H9 (cell line): ENCODE measurements around the gene IFI44L. TPM values are rescaled to one million over a fixed set of nuclear protein-coding genes. Genes with fewer than 3 reads are reported as not detected.

Experiments
- DNase-seq: peaks from one replicate; pipeline ENCODE4 v3.0.0-alpha.2; 2017
- H2AFZ ChIP-seq: one replicate; pipeline ENCODE4 v1.6.1; 2013; ENCODE audit warnings: mild to moderate bottlenecking, low read length, control low read depth, moderate library complexity
- H2AK5ac ChIP-seq: 2 replicates; pipeline ENCODE4 v1.6.1; 2013; ENCODE audit warnings: low read length, control low read depth, mixed read lengths; ENCODE audit not compliant: insufficient read length
- H2BK120ac ChIP-seq: one replicate; pipeline ENCODE4 v1.6.1; 2013; ENCODE audit warnings: low read depth, mild to moderate bottlenecking, low read length, control low read depth, inconsistent platforms; ENCODE audit not compliant: poor library complexity, severe bottlenecking
- H2BK12ac ChIP-seq: 2 replicates; pipeline ENCODE4 v1.6.1; 2013; ENCODE audit warnings: low read length, control low read depth, mixed read lengths, low read depth; ENCODE audit not compliant: insufficient read length
- H2BK15ac ChIP-seq: 2 replicates; pipeline ENCODE4 v1.6.1; 2013; ENCODE audit warnings: low read depth, low read length, control low read depth
- H2BK20ac ChIP-seq: one replicate; pipeline ENCODE4 v1.6.1; 2013; ENCODE audit warnings: low read depth, mild to moderate bottlenecking, low read length, control low read depth, inconsistent platforms; ENCODE audit not compliant: poor library complexity, severe bottlenecking
- H2BK5ac ChIP-seq: 2 replicates; pipeline ENCODE4 v1.6.1; 2013; ENCODE audit warnings: low read length, control low read depth, mixed read lengths; ENCODE audit not compliant: insufficient read length
- H3K14ac ChIP-seq: 2 replicates; pipeline ENCODE4 v1.6.1; 2013; ENCODE audit warnings: low read length, control low read depth; ENCODE audit not compliant: insufficient read depth
- H3K18ac ChIP-seq: 2 replicates; pipeline ENCODE4 v1.6.1; 2013; ENCODE audit warnings: low read depth, mild to moderate bottlenecking, mixed read lengths, low read length, control low read depth; ENCODE audit not compliant: insufficient read length
- H3K23ac ChIP-seq: 2 replicates; pipeline ENCODE4 v1.6.1; 2013; ENCODE audit warnings: low read length, control low read depth, mixed read lengths, low read depth; ENCODE audit not compliant: insufficient read length
- H3K23me2 ChIP-seq: 2 replicates; pipeline ENCODE4 v1.6.1; 2013; ENCODE audit warnings: low read depth, mild to moderate bottlenecking, mixed read lengths, low read length, control low read depth; ENCODE audit not compliant: insufficient read length, poor library complexity, severe bottlenecking
- H3K27ac ChIP-seq: 2 replicates; pipeline ENCODE4 v1.5.1; 2013; ENCODE audit warnings: low read length, control low read depth, mixed read lengths, low read depth; ENCODE audit not compliant: insufficient read length
- H3K27me3 ChIP-seq: 2 replicates; pipeline ENCODE4 v1.6.1; 2013; ENCODE audit warnings: low read length, control low read depth, inconsistent platforms; ENCODE audit not compliant: insufficient read depth
- H3K4ac ChIP-seq: 2 replicates; pipeline ENCODE4 v1.6.1; 2013; ENCODE audit warnings: low read depth, mild to moderate bottlenecking, control low read depth, inconsistent platforms, low read length, moderate library complexity
- H3K4me1 ChIP-seq: 2 replicates; pipeline ENCODE4 v1.6.1; 2013; ENCODE audit warnings: low read length, control low read depth, inconsistent platforms; ENCODE audit not compliant: insufficient read depth
- H3K4me2 ChIP-seq: 2 replicates; pipeline ENCODE4 v1.6.1; 2013; ENCODE audit warnings: low read length, control low read depth, mixed read lengths; ENCODE audit not compliant: insufficient read length, insufficient read depth
- H3K56ac ChIP-seq: 2 replicates; pipeline ENCODE4 v1.6.1; 2013; ENCODE audit warnings: low read depth, mild to moderate bottlenecking, mixed read lengths, low read length, control low read depth; ENCODE audit not compliant: insufficient read length
- H3K79me1 ChIP-seq: 2 replicates; pipeline ENCODE4 v1.6.1; 2013; ENCODE audit warnings: low read depth, mild to moderate bottlenecking, moderate library complexity, low read length, control low read depth, inconsistent platforms; ENCODE audit not compliant: insufficient read depth, poor library complexity, severe bottlenecking
- H3K79me2 ChIP-seq: 2 replicates; pipeline ENCODE4 v1.6.1; 2013; ENCODE audit warnings: low read length, control low read depth, inconsistent platforms; ENCODE audit not compliant: insufficient read depth
- H3K9ac ChIP-seq: 2 replicates; pipeline ENCODE4 v1.6.1; 2013; ENCODE audit warnings: low read length, control low read depth, mixed read lengths; ENCODE audit not compliant: insufficient read length; ENCODE audit errors: extremely low read depth
- H3K9me3 ChIP-seq: one replicate; pipeline ENCODE4 v1.6.1; 2013; ENCODE audit warnings: low read depth, low read length, inconsistent platforms; ENCODE audit not compliant: control insufficient read depth
- H3T11ph ChIP-seq: one replicate; pipeline ENCODE4 v1.6.1; 2013; ENCODE audit warnings: mild to moderate bottlenecking, low read length, control low read depth, inconsistent platforms
- H4K20me1 ChIP-seq: one replicate; pipeline ENCODE4 v1.6.1; 2013; ENCODE audit not compliant: control insufficient read depth, insufficient read length, insufficient read depth
- H4K5ac ChIP-seq: 2 replicates; pipeline ENCODE4 v1.6.1; 2013; ENCODE audit warnings: low read depth, mild to moderate bottlenecking, mixed read lengths, low read length, control low read depth; ENCODE audit not compliant: insufficient read length
- H4K8ac ChIP-seq: replicated peaks from 2 replicates; pipeline ENCODE4 v1.6.1; 2013; ENCODE audit warnings: low read length, control low read depth, mixed read lengths, low read depth; ENCODE audit not compliant: insufficient read length
- H4K91ac ChIP-seq: 2 replicates; pipeline ENCODE4 v1.6.1; 2013; ENCODE audit warnings: low read depth, mild to moderate bottlenecking, moderate library complexity, mixed read lengths, low read length, control low read depth; ENCODE audit not compliant: insufficient read length
- H3K27ac Mint-ChIP-seq, 3 experiments: 2 replicates in 2 of 3; 3 replicates in 1 of 3; pipeline ENCODE4 v1.8.0; 2020 to 2021; ENCODE audit warnings: mixed read lengths in 3 of 3, mild to moderate bottlenecking in 1 of 3, moderate library complexity in 1 of 3
- H3K27me3 Mint-ChIP-seq: 2 replicates; pipeline ENCODE4 v1.8.0; 2021; ENCODE audit warnings: low read depth, mild to moderate bottlenecking, moderate library complexity, mixed read lengths
- H3K36me3 Mint-ChIP-seq, 3 experiments: 2 replicates in 2 of 3; 3 replicates in 1 of 3; pipeline ENCODE4 v1.8.0; 2020 to 2021; ENCODE audit warnings: low read depth in 3 of 3, mixed read lengths in 3 of 3; ENCODE audit not compliant: insufficient read depth in 1 of 3
- H3K4me1 Mint-ChIP-seq, 2 experiments: 2 replicates each; pipeline ENCODE4 v1.8.0; 2020; ENCODE audit warnings: mixed read lengths in 2 of 2
- H3K4me3 Mint-ChIP-seq, 2 experiments: 2 replicates in 1 of 2; 3 replicates in 1 of 2; pipeline ENCODE4 v1.8.0; 2020 to 2021; ENCODE audit warnings: mild to moderate bottlenecking in 2 of 2, mixed read lengths in 2 of 2, moderate library complexity in 1 of 2
- H3K9me3 Mint-ChIP-seq, 2 experiments: 2 replicates in 1 of 2; 3 replicates in 1 of 2; pipeline ENCODE4 v1.8.0; 2020; ENCODE audit warnings: mild to moderate bottlenecking in 2 of 2, mixed read lengths in 2 of 2, moderate library complexity in 1 of 2
- CTCF ChIP-seq: fragments of 200-600 bp; sonication (generic); conservative IDR thresholded peaks from 3 replicates; pipeline ENCODE4 v1.8.0; 2021; ENCODE audit warnings: antibody characterized with exemption, mild to moderate bottlenecking
- WGBS: extraction: QIAGEN DNeasy Blood & Tissue Kit; methylation state at CpG from one replicate; pipeline ENCODE4 v1.1.7; 2013; ENCODE audit warnings: missing lambda C conversion rate, low lambda C conversion rate, mixed read lengths; ENCODE audit not compliant: insufficient read length; ENCODE audit errors: extremely low coverage; 5-methylcytosine and 5-hydroxymethylcytosine counted together
- total RNA-seq: library from RNA; stranded (reverse); gene quantifications from 2 replicates; pipeline ENCODE4 v1.2.1, GENCODE V29; 2021

IFI44L gene
- total RNA-seq, 1 experiment from 2014 or later, result not detected

DNA sequence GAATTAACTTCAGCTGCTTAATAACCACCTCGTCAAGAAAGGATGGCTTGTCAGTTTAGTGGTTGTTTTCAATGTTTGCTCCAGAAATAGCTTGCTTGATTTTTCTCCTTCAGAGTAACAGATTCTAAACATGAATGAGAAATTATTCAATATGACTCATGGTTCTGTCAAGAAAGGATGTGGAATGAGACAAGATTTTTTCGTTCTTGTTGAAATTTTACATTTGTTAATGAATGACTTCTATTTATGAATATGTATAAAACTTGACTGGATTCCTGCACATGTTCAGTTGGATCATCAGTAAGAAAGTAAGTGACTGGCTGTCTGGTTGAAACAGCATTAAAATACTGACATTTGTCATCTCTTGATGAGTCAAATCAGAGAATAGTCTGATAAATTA lies 67.7 kb downstream of the IFI44L start:
- no peak overlapping the region for H2BK12ac ChIP-seq
- no CpG with 5 or more reads among the region's 2 CpGs for WGBS
- H3K27me3 Mint-ChIP-seq, result no peaks in the 10 kb centered on the region
- no peak overlapping the region for H4K8ac ChIP-seq
- no peaks in the 10 kb centered on the region for H4K20me1 ChIP-seq
- H3K14ac ChIP-seq, result no peak overlapping the region
- H3K27ac Mint-ChIP-seq, result no peak overlapping the region
- H3K4me2 ChIP-seq, result no peak overlapping the region
- H2BK20ac ChIP-seq, result no peak overlapping the region
- no peaks in the 10 kb centered on the region for H3K79me1 ChIP-seq
- no peak overlapping the region for H2AFZ ChIP-seq
- no peak overlapping the region for H4K91ac ChIP-seq
- H3K9me3 Mint-ChIP-seq, result peaks cover 4 to 10% of the 10 kb centered on the region in 2 experiments; a peak in 3 of 5 replicates
- no peak overlapping the region for H4K5ac ChIP-seq
- no peaks in the 10 kb centered on the region for H3K9me3 ChIP-seq
- no peak overlapping the region for H3K23ac ChIP-seq
- peaks cover 0 to 11% (median 3%) of the 10 kb centered on the region in 3 experiments; a peak in 3 of 7 replicates for H3K36me3 Mint-ChIP-seq
- DNase-seq, result no peak
- H2BK15ac ChIP-seq, result no peak overlapping the region
- H2BK5ac ChIP-seq, result no peak overlapping the region
- no peaks in the 10 kb centered on the region for H3K23me2 ChIP-seq
- H3K4me1 Mint-ChIP-seq, result no peaks in the 10 kb centered on the region
- no peak overlapping the region for H2BK120ac ChIP-seq
- H3K79me2 ChIP-seq, result no peaks in the 10 kb centered on the region
- no peak for TF ChIP-seq CTCF
- H3K4me3 Mint-ChIP-seq, result no peak overlapping the region
- no peak overlapping the region for H2AK5ac ChIP-seq
- H3K56ac ChIP-seq, result no peak overlapping the region
- no peaks in the 10 kb centered on the region; the same call in 1 of the 2 replicates for H3K27me3 ChIP-seq
- no peaks in the 10 kb centered on the region for H3K4me1 ChIP-seq
- H3K4ac ChIP-seq, result no peak overlapping the region
- no peak overlapping the region for H3K18ac ChIP-seq
- H3T11ph ChIP-seq, result no peak overlapping the region
- H3K27ac ChIP-seq, result no peak overlapping the region
- no peak overlapping the region for H3K9ac ChIP-seq
